Activated T-cell treated with anti-CD3 and anti-CD28 coated beads for 24 hours (primary cell): ENCODE data around the gene LRRC28.
"Not testable (repeated sequence)": the region's sequence is repeated elsewhere in the genome, so short reads cannot be mapped to it uniquely, and the experiment has no call there.

Source experiments
- DNase-seq: peaks from one replicate; pipeline ENCODE4 v3.0.0-alpha.2; 2020; ENCODE audit warnings: low read depth

The LRRC28 gene

GRCh38 chr15:99399061-99399460 is 147.8 kb downstream of the LRRC28 start:
- DNase-seq = no peak

DNA sequence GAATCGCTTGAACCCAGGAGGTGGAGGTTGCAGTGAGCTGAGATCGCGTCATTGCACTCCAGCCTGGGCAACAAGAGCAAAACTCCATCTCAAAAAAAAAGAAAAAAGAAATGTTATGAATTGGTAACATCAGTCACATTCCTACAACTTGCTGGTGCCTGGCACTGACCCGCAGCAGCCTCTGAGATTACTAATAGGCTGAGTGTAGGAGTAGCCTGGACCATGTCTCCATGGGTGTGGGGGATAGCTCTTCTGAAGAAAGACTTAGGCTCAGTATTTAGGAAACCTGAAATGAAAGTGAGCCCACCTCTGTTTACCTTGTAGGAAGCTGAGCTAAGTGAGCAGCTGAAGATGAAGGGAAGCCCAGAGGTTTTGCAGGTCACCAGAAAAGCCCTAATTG is 148.3 kb downstream of the LRRC28 start:
- DNase-seq = no peak

- not testable (repeated sequence) for DNase-seq
Observed at GRCh38 chr15:99401216-99401615, 149.9 kb downstream of the LRRC28 start.

GRCh38 chr15:99402014-99402729 is 150.9 kb downstream of the LRRC28 start:
- DNase-seq = no peak

- DNase-seq = no peak
Observed at GRCh38 chr15:99403597-99403996, 152.3 kb downstream of the LRRC28 start.

GRCh38 chr15:99404454-99404853 is 153.2 kb downstream of the LRRC28 start:
- no peak for DNase-seq

- DNase-seq = no peak
Observed at GRCh38 chr15:99406120-99406519, 154.8 kb downstream of the LRRC28 start.

GRCh38 chr15:99406716-99407487 is 155.6 kb downstream of the LRRC28 start:
- DNase-seq = no peak

- no peak for DNase-seq
Observed at GRCh38 chr15:99407716-99408115, 156.4 kb downstream of the LRRC28 start.

- no peak for DNase-seq
Observed at GRCh38 chr15:99408236-99409096, 157.2 kb downstream of the LRRC28 start.

DNA sequence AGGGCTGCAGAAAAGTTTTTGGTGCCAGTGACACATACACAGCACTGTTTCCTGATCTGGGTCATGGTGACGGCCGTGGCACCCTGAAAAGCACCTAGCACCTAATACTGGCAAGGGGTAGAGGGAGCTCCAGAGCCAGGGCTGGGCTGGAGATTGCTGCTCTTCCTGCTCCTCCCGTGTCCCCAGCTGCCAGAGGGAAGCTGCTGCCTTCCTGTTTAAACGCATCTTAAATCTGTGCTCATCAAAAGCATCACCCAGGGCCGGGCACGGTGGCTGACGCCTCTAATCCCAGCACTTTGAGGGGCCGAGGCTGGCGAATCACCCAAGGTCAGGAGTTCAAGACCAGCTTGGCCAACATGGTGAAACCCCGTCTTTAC is 157.8 kb downstream of the LRRC28 start:
- DNase-seq = no peak

- no peak for DNase-seq
Observed at GRCh38 chr15:99409560-99409959, 158.3 kb downstream of the LRRC28 start.

- DNase-seq = no peak
Observed at GRCh38 chr15:99410477-99410876, 159.2 kb downstream of the LRRC28 start.

- no peak for DNase-seq
Observed at GRCh38 chr15:99411234-99411633, 160.0 kb downstream of the LRRC28 start.

- no peak for DNase-seq
Observed at GRCh38 chr15:99412082-99412481, 160.8 kb downstream of the LRRC28 start.

GRCh38 chr15:99412626-99413025 is 161.3 kb downstream of the LRRC28 start:
- DNase-seq = no peak

DNA sequence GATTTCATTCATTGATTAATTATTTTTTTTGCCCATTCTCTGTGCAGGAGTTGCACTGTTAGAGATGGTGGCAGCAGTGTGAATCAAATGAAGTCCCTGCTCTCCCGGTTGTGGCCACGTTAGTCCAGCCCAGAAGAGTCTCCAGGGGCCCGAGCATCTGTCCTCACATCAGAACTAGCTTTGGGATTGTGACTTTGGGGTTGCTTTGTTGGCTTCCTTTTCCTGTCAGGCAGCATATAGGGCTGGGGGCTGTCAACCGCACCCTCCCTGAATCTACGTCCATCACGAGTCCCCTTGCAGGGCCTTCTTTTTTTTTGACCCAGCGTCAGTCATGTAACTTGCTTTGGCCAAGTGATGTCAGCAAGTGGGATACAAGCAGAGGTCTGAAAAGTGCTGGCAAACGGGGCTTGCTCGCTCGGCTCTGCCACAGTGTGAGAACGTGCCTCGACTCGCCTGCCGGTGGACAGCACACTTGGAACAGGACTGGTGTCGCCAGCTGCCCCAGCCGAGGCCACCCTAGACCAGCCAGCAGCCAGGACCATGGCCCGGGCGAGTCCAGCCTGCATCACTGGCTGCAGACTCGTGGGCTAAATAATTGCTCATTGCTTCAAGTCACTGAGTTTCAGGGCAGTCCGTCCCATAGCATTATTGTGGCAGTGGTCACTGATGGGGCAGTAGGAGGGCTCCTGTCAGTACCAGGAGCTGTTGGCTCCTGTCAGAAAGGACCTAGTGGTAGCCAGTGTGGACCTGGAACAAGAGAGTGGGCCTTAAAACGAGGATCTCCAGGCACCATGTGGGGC is 162.9 kb downstream of the LRRC28 start:
- DNase-seq = no peak

GRCh38 chr15:99414755-99415731 is 163.8 kb downstream of the LRRC28 start:
- DNase-seq = no peak

DNA sequence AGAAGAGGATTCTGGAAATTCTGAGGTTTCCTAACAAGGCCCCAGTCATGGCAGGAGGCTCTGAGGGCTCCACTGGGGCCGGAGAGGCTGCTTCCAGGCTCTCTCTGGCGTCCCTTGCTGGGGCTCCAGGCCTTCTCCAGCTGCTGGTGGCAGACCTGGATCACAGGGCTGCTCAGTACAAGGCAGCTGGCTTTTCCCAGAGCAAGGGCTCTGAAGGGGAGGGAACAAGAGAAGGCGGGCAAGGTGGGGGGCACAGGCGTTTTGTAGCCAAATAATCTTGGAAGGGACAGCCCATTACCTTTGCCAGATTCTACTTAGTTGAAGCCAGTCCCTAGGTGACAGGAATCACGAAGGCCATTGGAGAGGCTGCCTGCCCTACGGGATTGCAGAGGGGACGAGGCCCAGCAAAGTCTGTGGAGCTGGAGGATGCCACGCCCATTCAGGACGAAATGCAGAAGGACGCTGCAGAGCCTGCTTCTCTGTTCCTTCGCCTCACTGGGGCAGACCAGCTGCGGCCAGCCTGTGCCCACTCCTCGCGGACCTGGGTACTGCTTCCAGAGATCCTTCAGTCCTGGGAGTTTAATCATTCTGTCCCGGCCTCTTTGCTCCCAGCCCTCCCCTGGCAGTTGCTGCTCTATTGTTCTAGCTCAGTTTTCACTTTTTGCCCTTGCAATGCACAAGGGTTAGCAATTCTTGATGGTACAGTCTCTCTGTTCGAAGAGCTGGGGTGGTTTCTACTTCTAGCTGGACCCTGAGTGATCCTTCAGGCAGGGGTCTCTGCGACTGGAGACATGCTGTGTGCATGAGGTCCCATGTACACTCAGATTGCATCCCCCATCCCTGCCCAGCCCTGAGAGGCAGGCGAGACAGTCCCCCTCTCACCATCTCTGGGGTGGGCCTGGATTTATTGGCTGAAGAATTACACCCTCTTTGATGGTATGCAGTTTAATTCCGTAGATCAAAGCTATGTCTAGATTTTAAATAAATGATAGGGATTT is 165.2 kb downstream of the LRRC28 start:
- DNase-seq = no peak
